ENCODE measurements around the gene PDCD2L. TPM values are rescaled to one million over a fixed set of nuclear protein-coding genes. Genes with fewer than 3 reads are reported as not detected.

Gene PDCD2L
- 44.4 and 50.8 TPM in 2 replicates for total RNA-seq

GRCh38 chr19:34404109-34404909, at the start of gene PDCD2L:
PDCD2L (plus strand) TSS chr19:34404399; CDS start chr19:34404431, 32 bp downstream.
- H3K4me3 Mint-ChIP-seq = peak within 1 kb of the TSS; percentile 93
- intact Hi-C loops (cut with micrococcal nuclease) = loop anchor here (1.0 to 2.0 kb wide), 2 partner anchors 24 to 96 kb away; partner anchors contain the start of gene UBA2

GRCh38 chr19:34355201-34355600, 49.0 kb upstream of the PDCD2L start:
- Mint-ChIP-seq H3K36me3 (ENCODE audit: low read depth) (peaks cover 11% of the 10 kb centered on the region), H3K27ac (no peak overlapping the region), H3K4me3 (no peak overlapping the region), H3K4me1 (peaks cover 34% of the 10 kb centered on the region), H3K27me3 (no peaks in the 10 kb centered on the region), H3K9me3 (no peaks in the 10 kb centered on the region)
- DNase-seq = no peak
- intact Hi-C loops (cut with micrococcal nuclease) = no loop called here

More at GRCh38 chr19:34404109-34404909, at the start of gene PDCD2L:
- DNase-seq = peak; percentile 98
- no peaks in the 10 kb centered on the region for H3K9me3 Mint-ChIP-seq
- H3K27me3 Mint-ChIP-seq = no peaks in the 10 kb centered on the region
- H3K36me3 Mint-ChIP-seq (ENCODE audit: low read depth) = peaks cover 34% of the 10 kb centered on the region
- peaks cover 8% of the 10 kb centered on the region for H3K4me1 Mint-ChIP-seq
- peak within 1 kb of the TSS; percentile 94 for H3K27ac Mint-ChIP-seq

- Mint-ChIP-seq H3K4me1 (peaks cover 29% of the 10 kb centered on the region), H3K36me3 (ENCODE audit: low read depth) (peaks cover 11% of the 10 kb centered on the region), H3K27me3 (no peaks in the 10 kb centered on the region), H3K27ac (no peak overlapping the region), H3K4me3 (no peak overlapping the region), H3K9me3 (no peaks in the 10 kb centered on the region)
- DNase-seq = no peak
- intact Hi-C loops (cut with micrococcal nuclease) = no loop called here
Measured at GRCh38 chr19:34356875-34357274, 47.3 kb upstream of the PDCD2L start.

- Mint-ChIP-seq H3K27me3 (no peaks in the 10 kb centered on the region), H3K4me3 (peak overlapping the region; percentile 58), H3K9me3 (no peaks in the 10 kb centered on the region), H3K36me3 (ENCODE audit: low read depth) (peaks cover 11% of the 10 kb centered on the region), H3K4me1 (peaks cover 33% of the 10 kb centered on the region), H3K27ac (peak overlapping the region; percentile 82)
- DNase-seq = no peak
- intact Hi-C loops (cut with micrococcal nuclease) = no loop called here
Measured at GRCh38 chr19:34357431-34357830, 46.8 kb upstream of the PDCD2L start.

- Mint-ChIP-seq H3K27ac (peak overlapping the region; percentile 90), H3K4me3 (peak overlapping the region; percentile 83), H3K9me3 (no peaks in the 10 kb centered on the region), H3K27me3 (no peaks in the 10 kb centered on the region), H3K36me3 (ENCODE audit: low read depth) (peaks cover 9% of the 10 kb centered on the region), H3K4me1 (peaks cover 44% of the 10 kb centered on the region)
- intact Hi-C loops (cut with micrococcal nuclease) = loop anchor here (1.0 kb wide), 2 partner anchors 9 to 186 kb away; no protein-coding TSS in a partner anchor
- DNase-seq = peak; percentile 99
Measured at GRCh38 chr19:34359140-34359953, 44.9 kb upstream of the PDCD2L start.

- H3K27me3 Mint-ChIP-seq = no peaks in the 10 kb centered on the region
- no peak for DNase-seq
- peak overlapping the region; percentile 83 for H3K4me3 Mint-ChIP-seq
- H3K4me1 Mint-ChIP-seq = peaks cover 47% of the 10 kb centered on the region
- intact Hi-C loops (cut with micrococcal nuclease) = loop anchor here (1.0 kb wide), 2 partner anchors 10 to 187 kb away; no protein-coding TSS in a partner anchor
- no peaks in the 10 kb centered on the region for H3K9me3 Mint-ChIP-seq
- H3K36me3 Mint-ChIP-seq (ENCODE audit: low read depth) = peaks cover 6% of the 10 kb centered on the region
- peak overlapping the region; percentile 90 for H3K27ac Mint-ChIP-seq
Measured at GRCh38 chr19:34359954-34360315, 44.3 kb upstream of the PDCD2L start.

GRCh38 chr19:34360354-34360909, 43.8 kb upstream of the PDCD2L start:
- Mint-ChIP-seq H3K4me1 (peaks cover 47% of the 10 kb centered on the region), H3K4me3 (peak overlapping the region; percentile 83), H3K9me3 (no peaks in the 10 kb centered on the region), H3K36me3 (ENCODE audit: low read depth) (peaks cover 3% of the 10 kb centered on the region), H3K27ac (peak overlapping the region; percentile 90), H3K27me3 (no peaks in the 10 kb centered on the region)
- no peak for DNase-seq
- intact Hi-C loops (cut with micrococcal nuclease) = no loop called here

- H3K27ac Mint-ChIP-seq = peak overlapping the region; percentile 25
- no peaks in the 10 kb centered on the region for H3K9me3 Mint-ChIP-seq
- H3K27me3 Mint-ChIP-seq = no peaks in the 10 kb centered on the region
- DNase-seq = no peak
- H3K4me1 Mint-ChIP-seq = peaks cover 62% of the 10 kb centered on the region
- intact Hi-C loops (cut with micrococcal nuclease) = no loop called here
- H3K4me3 Mint-ChIP-seq = peak overlapping the region; percentile 56
- peaks cover 25% of the 10 kb centered on the region for H3K36me3 Mint-ChIP-seq (ENCODE audit: low read depth)
Measured at GRCh38 chr19:34362679-34363069, 41.5 kb upstream of the PDCD2L start.

- peak overlapping the region; percentile 25 for H3K27ac Mint-ChIP-seq
Measured at GRCh38 chr19:34363094-34363493, 41.1 kb upstream of the PDCD2L start.

GRCh38 chr19:34363930-34364329, 40.3 kb upstream of the PDCD2L start:
- intact Hi-C loops (cut with micrococcal nuclease) = loop anchor here (2.0 kb wide), 1 partner anchor 65 kb away; the partner anchor contains the start of gene UBA2
- H3K27ac Mint-ChIP-seq = no peak overlapping the region

More at GRCh38 chr19:34363094-34363493, 41.1 kb upstream of the PDCD2L start:
- intact Hi-C loops (cut with micrococcal nuclease) = no loop called here
- no peak for DNase-seq
- H3K4me1 Mint-ChIP-seq = peaks cover 62% of the 10 kb centered on the region
- no peaks in the 10 kb centered on the region for H3K27me3 Mint-ChIP-seq
- H3K36me3 Mint-ChIP-seq (ENCODE audit: low read depth) = peaks cover 29% of the 10 kb centered on the region
- no peaks in the 10 kb centered on the region for H3K9me3 Mint-ChIP-seq
- H3K4me3 Mint-ChIP-seq = peak overlapping the region; percentile 56

GRCh38 chr19:34364462-34364829, 39.8 kb upstream of the PDCD2L start:
- Mint-ChIP-seq H3K9me3 (no peaks in the 10 kb centered on the region), H3K27me3 (no peaks in the 10 kb centered on the region), H3K4me1 (peaks cover 59% of the 10 kb centered on the region), H3K36me3 (ENCODE audit: low read depth) (peaks cover 38% of the 10 kb centered on the region), H3K4me3 (peak overlapping the region; percentile 100), H3K27ac (peak overlapping the region; percentile 61)
- intact Hi-C loops (cut with micrococcal nuclease) = loop anchor here (2.0 kb wide), 1 partner anchor 64 kb away; the partner anchor contains the start of gene UBA2
- no peak for DNase-seq

More at GRCh38 chr19:34363930-34364329, 40.3 kb upstream of the PDCD2L start:
- Mint-ChIP-seq H3K9me3 (no peaks in the 10 kb centered on the region), H3K4me3 (peak overlapping the region; percentile 100), H3K27me3 (no peaks in the 10 kb centered on the region), H3K4me1 (peaks cover 60% of the 10 kb centered on the region), H3K36me3 (ENCODE audit: low read depth) (peaks cover 37% of the 10 kb centered on the region)
- DNase-seq = no peak

GRCh38 chr19:34364830-34365462, 39.3 kb upstream of the PDCD2L start, which contains the start of gene GPI:
GPI (plus strand) TSS chr19:34365196; CDS start chr19:34365267, 71 bp downstream.
- intact Hi-C loops (cut with micrococcal nuclease) = loop anchor here (2.0 kb wide), 1 partner anchor 64 kb away; the partner anchor contains the start of gene UBA2
- Mint-ChIP-seq H3K9me3 (no peaks in the 10 kb centered on the region), H3K36me3 (ENCODE audit: low read depth) (peaks cover 43% of the 10 kb centered on the region), H3K4me1 (peaks cover 57% of the 10 kb centered on the region), H3K27me3 (no peaks in the 10 kb centered on the region), H3K4me3 (peak within 1 kb of the TSS; percentile 100), H3K27ac (peak within 1 kb of the TSS; percentile 96)
- peak; percentile 91 for DNase-seq

Data from activated CD4-positive, alpha-beta T cell treated with anti-CD3 and anti-CD28 coated beads, Interleukin-2, amount 10 ng/mL, durations not matched to agents 24 days and 14 days (primary cell).